IMR-90 (cell line): ENCODE measurements around the gene ZNF488. TPM values are rescaled to one million over a fixed set of nuclear protein-coding genes. Genes with fewer than 3 reads are reported as not detected.

Source experiments
- ATAC-seq: fragments of 200-7000 bp; cut with Tn5 transposase; 2 replicates; pipeline ENCODE4 v1.9.1; 2020; ENCODE audit warnings: low read depth, mild to moderate bottlenecking, moderate library complexity
- BruUV-seq: library from RNA; stranded (reverse); fragments of 400-500 nt; replicated peaks from 2 replicates; lab custom pipeline; 2021; lab: Mats Ljungman, UMichigan
- CTCF ChIA-PET: fragments of 300-600 bp; formaldehyde crosslinking; extraction: SDS; loops from one replicate; lab custom pipeline; 2021; ENCODE audit warnings: antibody characterized with exemption; lab: Yijun Ruan, JAX
- POLR2A ChIA-PET: fragments of 300-600 bp; sonication (Branson Sonifier 250); formaldehyde crosslinking; loops from one replicate; lab custom pipeline; 2022; ENCODE audit warnings: antibody characterized with exemption; ENCODE audit not compliant: unreplicated experiment; lab: Charles Lee
- DNase-seq: peaks from one replicate; pipeline ENCODE4 v3.0.0; 2013
- H2AFZ ChIP-seq: replicated peaks from 2 replicates; pipeline ENCODE3; 2013; ENCODE audit warnings: low read length, mild to moderate bottlenecking; ENCODE audit not compliant: poor library complexity
- H2AK5ac ChIP-seq: 2 replicates; pipeline ENCODE4 v1.6.1; 2013; ENCODE audit warnings: low read depth, low read length, inconsistent platforms
- H2AK9ac ChIP-seq: replicated peaks from 2 replicates; pipeline ENCODE3; 2013; ENCODE audit warnings: mild to moderate bottlenecking, low read depth, low read length, moderate library complexity; ENCODE audit not compliant: poor library complexity
- H2BK120ac ChIP-seq: 2 replicates; pipeline ENCODE4 v1.6.1; 2013; ENCODE audit warnings: low read depth, low read length, inconsistent platforms
- H2BK15ac ChIP-seq: 3 replicates; pipeline ENCODE4 v1.6.1; 2013; ENCODE audit warnings: low read depth, low read length, inconsistent platforms
- H2BK20ac ChIP-seq: 2 replicates; pipeline ENCODE4 v1.6.1; 2013; ENCODE audit warnings: low read depth, mild to moderate bottlenecking, inconsistent platforms, low read length, moderate library complexity
- H2BK5ac ChIP-seq: 2 replicates; pipeline ENCODE4 v1.6.1; 2013; ENCODE audit warnings: mild to moderate bottlenecking, low read depth, low read length, inconsistent platforms; ENCODE audit not compliant: poor library complexity, severe bottlenecking
- H3K14ac ChIP-seq: replicated peaks from 2 replicates; pipeline ENCODE4 v1.6.1; 2013; ENCODE audit warnings: low read depth, low read length, inconsistent platforms
- H3K18ac ChIP-seq: 2 replicates; pipeline ENCODE4 v1.6.1; 2013; ENCODE audit warnings: low read depth, low read length, control low read depth
- H3K23ac ChIP-seq: 2 replicates; pipeline ENCODE4 v1.6.1; 2013; ENCODE audit warnings: low read depth, low read length, inconsistent platforms
- H3K27ac ChIP-seq: 2 replicates; pipeline ENCODE4 v1.5.1; 2013; ENCODE audit warnings: mild to moderate bottlenecking, control low read depth, low read length; ENCODE audit not compliant: insufficient read depth
- H3K27me3 ChIP-seq: 2 replicates; pipeline ENCODE4 v1.6.1; 2013; ENCODE audit warnings: low read length; ENCODE audit not compliant: control insufficient read depth, insufficient read depth
- H3K36me3 ChIP-seq: 2 replicates; pipeline ENCODE4 v1.6.1; 2013; ENCODE audit warnings: low read length, mixed read lengths; ENCODE audit not compliant: control insufficient read depth, insufficient read depth
- H3K4ac ChIP-seq: 2 replicates; pipeline ENCODE4 v1.6.1; 2013; ENCODE audit warnings: low read depth, low read length, inconsistent platforms
- H3K4me1 ChIP-seq: 2 replicates; pipeline ENCODE4 v1.6.1; 2013; ENCODE audit warnings: low read length, mixed read lengths; ENCODE audit not compliant: control insufficient read depth, insufficient read depth
- H3K4me2 ChIP-seq: 2 replicates; pipeline ENCODE4 v1.6.1; 2013; ENCODE audit warnings: low read depth, mild to moderate bottlenecking, control low read depth, low read length, moderate library complexity
- H3K4me3 ChIP-seq: 2 replicates; pipeline ENCODE4 v1.5.1; 2013; ENCODE audit warnings: low read depth, mild to moderate bottlenecking, control low read depth, low read length, moderate library complexity; ENCODE audit not compliant: insufficient read depth
- H3K56ac ChIP-seq: 2 replicates; pipeline ENCODE4 v1.6.1; 2013; ENCODE audit warnings: low read length, inconsistent platforms; ENCODE audit not compliant: insufficient read depth; ENCODE audit errors: extremely low read depth
- H3K79me1 ChIP-seq, 2 experiments: 2 replicates each; pipeline ENCODE4 v1.6.1; 2013; ENCODE audit warnings: low read length in 2 of 2, inconsistent platforms in 1 of 2, low read depth in 1 of 2
- H3K9ac ChIP-seq: 2 replicates; pipeline ENCODE4 v1.6.1; 2013; ENCODE audit warnings: low read depth, low read length, control low read depth
- H3K9me1 ChIP-seq: 2 replicates; pipeline ENCODE4 v1.6.1; 2013; ENCODE audit warnings: low read length, inconsistent platforms; ENCODE audit not compliant: insufficient read depth
- H3K9me3 ChIP-seq: 2 replicates; pipeline ENCODE4 v1.6.1; 2013; ENCODE audit warnings: low read length; ENCODE audit not compliant: control insufficient read depth, insufficient read depth
- H4K20me1 ChIP-seq: 2 replicates; pipeline ENCODE4 v1.6.1; 2013; ENCODE audit warnings: low read length, inconsistent platforms; ENCODE audit not compliant: insufficient read depth
- H4K5ac ChIP-seq: 2 replicates; pipeline ENCODE4 v1.6.1; 2013; ENCODE audit warnings: mild to moderate bottlenecking, low read depth, low read length, control low read depth
- H4K8ac ChIP-seq, 2 experiments: 2 replicates each; pipeline ENCODE4 v1.6.1; 2013; ENCODE audit warnings: low read depth in 2 of 2, low read length in 2 of 2, control low read depth in 1 of 2, inconsistent platforms in 1 of 2
- H4K91ac ChIP-seq: 2 replicates; pipeline ENCODE4 v1.6.1; 2013; ENCODE audit warnings: low read depth, low read length, inconsistent platforms; ENCODE audit not compliant: insufficient read depth
- BHLHE40 ChIP-seq: fragments of 150-350 bp; IDR thresholded peaks from 2 replicates; pipeline ENCODE4 v1.6.1; 2016; ENCODE audit warnings: mild to moderate bottlenecking, low read depth, low read length
- CEBPB ChIP-seq: IDR thresholded peaks from 2 replicates; pipeline ENCODE4 v1.6.1; 2012; ENCODE audit warnings: low read depth, low read length, improper control_type of control experiment
- CHD1 ChIP-seq: IDR thresholded peaks from 2 replicates; pipeline ENCODE4 v1.6.1; 2012; ENCODE audit warnings: low read depth, low read length, improper control_type of control experiment
- ELK1 ChIP-seq: fragments of 150-350 bp; IDR thresholded peaks from 2 replicates; pipeline ENCODE4 v1.6.1; 2016; ENCODE audit warnings: low read depth, mild to moderate bottlenecking, low read length, moderate library complexity, borderline replicate concordance
- FOS ChIP-seq: fragments of 150-350 bp; IDR thresholded peaks from 2 replicates; pipeline ENCODE4 v1.6.1; 2016; ENCODE audit warnings: low read depth, low read length
- MAFK ChIP-seq: IDR thresholded peaks from 2 replicates; pipeline ENCODE4 v1.6.1; 2012; ENCODE audit warnings: low read depth, low read length, improper control_type of control experiment
- MAZ ChIP-seq: IDR thresholded peaks from 2 replicates; pipeline ENCODE4 v1.6.1; 2012; ENCODE audit warnings: low read depth, mild to moderate bottlenecking, low read length, improper control_type of control experiment, moderate library complexity, borderline replicate concordance
- MXI1 ChIP-seq: IDR thresholded peaks from 2 replicates; pipeline ENCODE4 v1.6.1; 2012; ENCODE audit warnings: low read depth, mild to moderate bottlenecking, low read length, moderate library complexity, borderline replicate concordance
- NFE2L2 ChIP-seq: fragments of 150-350 bp; IDR thresholded peaks from 2 replicates; pipeline ENCODE4 v1.6.1; 2016; ENCODE audit warnings: low read depth, mild to moderate bottlenecking, low read length
- POLR2A ChIP-seq: IDR thresholded peaks from 2 replicates; pipeline ENCODE4 v1.6.1; 2012; ENCODE audit warnings: mild to moderate bottlenecking, low read depth, low read length
- RAD21 ChIP-seq: IDR thresholded peaks from 2 replicates; pipeline ENCODE4 v1.6.1; 2012; ENCODE audit warnings: low read length, improper control_type of control experiment
- RCOR1 ChIP-seq: IDR thresholded peaks from 2 replicates; pipeline ENCODE4 v1.6.1; 2012; ENCODE audit warnings: mild to moderate bottlenecking, low read length, improper control_type of control experiment; ENCODE audit not compliant: insufficient replicate concordance
- RFX5 ChIP-seq: IDR thresholded peaks from 2 replicates; pipeline ENCODE4 v1.8.0; 2012; ENCODE audit warnings: low read depth, mild to moderate bottlenecking, low read length, moderate library complexity
- SMC3 ChIP-seq: fragments of 150-350 bp; IDR thresholded peaks from 2 replicates; pipeline ENCODE4 v1.6.1; 2016; ENCODE audit warnings: low read depth, mild to moderate bottlenecking, antibody characterized with exemption, low read length, moderate library complexity
- USF2 ChIP-seq: fragments of 150-350 bp; IDR thresholded peaks from 2 replicates; pipeline ENCODE4 v1.6.1; 2017; ENCODE audit warnings: mild to moderate bottlenecking, antibody characterized with exemption, low read length, low read depth
- WGBS, 2 experiments: methylation state at CpG; one replicate each; pipeline versions ENCODE4 v1.1.5 to v1.1.7; 2013; ENCODE audit warnings: missing lambda C conversion rate in 2 of 2; ENCODE audit not compliant: insufficient read length in 1 of 2; ENCODE audit errors: extremely low coverage in 2 of 2; 5-methylcytosine and 5-hydroxymethylcytosine counted together
- dilution Hi-C: fragments of 300-500 bp; cut with HindIII; formaldehyde crosslinking; loops from one replicate; pipeline ENCODE4 v1.14.3; 2018; ENCODE audit warnings: low sequenced_read_pairs; ENCODE audit not compliant: unreplicated experiment
- in situ Hi-C: fragments of 300-500 bp; cut with MboI; formaldehyde crosslinking; loops from 3 replicates; pipeline ENCODE4 v1.14.3; 2019; ENCODE audit warnings: low sequenced_read_pairs, inconsistent platforms, mixed read lengths
- intact Hi-C: fragments of 100-400 bp; cut with micrococcal nuclease; formaldehyde crosslinking; loops from 2 replicates; pipeline ENCODE4 v1.10.0; 2022
- polyA plus RNA-seq, 3 experiments: library from polyadenylated mRNA; depleted of rRNA; stranded (reverse); fragments of >200 nt; gene quantifications; 2 replicates each; pipeline ENCODE4 v1.2.3, GENCODE V29; 2012; ENCODE audit warnings: low replicate concordance in 1 of 3
- total RNA-seq: library from RNA; depleted of rRNA; stranded (reverse); fragments of >200 nt; gene quantifications from 2 replicates; pipeline ENCODE4 v1.2.3, GENCODE V29; 2012
- TF ChIP-seq, protein P1 (sequence below): conservative IDR thresholded peaks from 2 replicates; pipeline ENCODE4 v1.5.1; 2012; ENCODE audit warnings: mild to moderate bottlenecking, low read depth, low read length, improper control_type of control experiment

The ZNF488 gene
- total and polyA plus RNA-seq, 2 of the 4 experiments (the other 2 are of a cell fraction) = under 0.01 to 0.14 TPM

DNA sequence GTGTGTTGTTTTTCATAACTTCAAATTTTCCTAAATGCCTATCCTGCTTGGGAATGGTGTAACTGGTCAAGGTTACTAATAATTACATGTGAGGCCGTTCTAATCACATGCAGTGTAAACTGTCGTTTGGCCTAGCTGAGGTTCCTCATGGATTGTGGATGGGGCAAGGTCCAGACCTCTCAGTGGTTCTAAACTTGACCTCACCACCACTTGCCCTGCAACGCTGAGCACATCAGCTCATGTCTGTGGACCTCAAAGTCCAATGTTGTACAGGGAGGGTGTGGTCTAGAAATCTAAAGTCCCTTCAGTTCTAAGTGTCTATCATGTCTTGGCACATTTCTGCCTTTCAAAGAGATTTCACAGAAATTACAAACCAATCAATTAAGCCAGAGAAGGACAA lies 20.3 kb downstream of the ZNF488 start:
- ChIA-PET CTCF (interaction anchor here (1.3 to 1.5 kb wide), 2 partner anchors 9 to 11 kb away, joined by 3 to 4 read pairs; no protein-coding TSS in a partner anchor), POLR2A (no interaction called here)
- in situ Hi-C loops (no loop called here), intact Hi-C loops (no loop called here), dilution Hi-C loops (no loop called here)
- no peak overlapping the region for H2AFZ ChIP-seq
- H4K20me1 ChIP-seq = no peaks in the 10 kb centered on the region
- H3K27me3 ChIP-seq = peaks cover 38% of the 10 kb centered on the region
- WGBS, 2 experiments = no CpG with 5 or more reads among the region's 3 CpGs
- H2BK20ac ChIP-seq = no peak overlapping the region
- no peak overlapping the region for H2BK15ac ChIP-seq
- H3K4me2 ChIP-seq = no peak overlapping the region
- no peaks in the 10 kb centered on the region for H3K36me3 ChIP-seq
- no peak overlapping the region for H3K27ac ChIP-seq
- H2AK5ac ChIP-seq = no peak overlapping the region
- no peak overlapping the region for H2BK120ac ChIP-seq
- no peak overlapping the region for H2BK5ac ChIP-seq
- no peaks in the 10 kb centered on the region; the same call in 1 of the 2 replicates for H3K9me1 ChIP-seq
- no peak overlapping the region for H3K23ac ChIP-seq
- H4K91ac ChIP-seq = no peak overlapping the region
- ATAC-seq (no peak), DNase-seq (no peak)
- H3K4me1 ChIP-seq = no peaks in the 10 kb centered on the region
- H2AK9ac ChIP-seq = no peak overlapping the region
- no peak overlapping the region for H3K4me3 ChIP-seq
- no peaks in the 10 kb centered on the region for H3K9me3 ChIP-seq
- no peak for TF ChIP-seq BHLHE40
- no peak for TF ChIP-seq RAD21
- TF ChIP-seq RCOR1 = no peak
- no peak for TF ChIP-seq CHD1
- TF ChIP-seq SMC3 = no peak
- no peak for TF ChIP-seq CEBPB
- no peak for TF ChIP-seq RFX5
- TF ChIP-seq, protein P1, sequence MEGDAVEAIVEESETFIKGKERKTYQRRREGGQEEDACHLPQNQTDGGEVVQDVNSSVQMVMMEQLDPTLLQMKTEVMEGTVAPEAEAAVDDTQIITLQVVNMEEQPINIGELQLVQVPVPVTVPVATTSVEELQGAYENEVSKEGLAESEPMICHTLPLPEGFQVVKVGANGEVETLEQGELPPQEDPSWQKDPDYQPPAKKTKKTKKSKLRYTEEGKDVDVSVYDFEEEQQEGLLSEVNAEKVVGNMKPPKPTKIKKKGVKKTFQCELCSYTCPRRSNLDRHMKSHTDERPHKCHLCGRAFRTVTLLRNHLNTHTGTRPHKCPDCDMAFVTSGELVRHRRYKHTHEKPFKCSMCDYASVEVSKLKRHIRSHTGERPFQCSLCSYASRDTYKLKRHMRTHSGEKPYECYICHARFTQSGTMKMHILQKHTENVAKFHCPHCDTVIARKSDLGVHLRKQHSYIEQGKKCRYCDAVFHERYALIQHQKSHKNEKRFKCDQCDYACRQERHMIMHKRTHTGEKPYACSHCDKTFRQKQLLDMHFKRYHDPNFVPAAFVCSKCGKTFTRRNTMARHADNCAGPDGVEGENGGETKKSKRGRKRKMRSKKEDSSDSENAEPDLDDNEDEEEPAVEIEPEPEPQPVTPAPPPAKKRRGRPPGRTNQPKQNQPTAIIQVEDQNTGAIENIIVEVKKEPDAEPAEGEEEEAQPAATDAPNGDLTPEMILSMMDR = no peak
- TF ChIP-seq NFE2L2 = no peak
- no peak for TF ChIP-seq MAZ
- no peak for TF ChIP-seq MAFK
- no peak for TF ChIP-seq ELK1
- TF ChIP-seq USF2 = no peak
- no peak for TF ChIP-seq POLR2A
- no peak for TF ChIP-seq MXI1
- no peak for TF ChIP-seq FOS
- H4K8ac ChIP-seq = no peak overlapping the region
- no TSS peak for BruUV-seq
- no peak overlapping the region for H4K5ac ChIP-seq
- H3K14ac ChIP-seq = no peak overlapping the region
- no peak overlapping the region for H3K56ac ChIP-seq
- H3K18ac ChIP-seq = no peak overlapping the region
- no peak overlapping the region for H3K4ac ChIP-seq
- H3K79me1 ChIP-seq = no peaks in the 10 kb centered on the region
- no peak overlapping the region for H3K9ac ChIP-seq
